ENCODE measurements around the gene CPA5.

DNA sequence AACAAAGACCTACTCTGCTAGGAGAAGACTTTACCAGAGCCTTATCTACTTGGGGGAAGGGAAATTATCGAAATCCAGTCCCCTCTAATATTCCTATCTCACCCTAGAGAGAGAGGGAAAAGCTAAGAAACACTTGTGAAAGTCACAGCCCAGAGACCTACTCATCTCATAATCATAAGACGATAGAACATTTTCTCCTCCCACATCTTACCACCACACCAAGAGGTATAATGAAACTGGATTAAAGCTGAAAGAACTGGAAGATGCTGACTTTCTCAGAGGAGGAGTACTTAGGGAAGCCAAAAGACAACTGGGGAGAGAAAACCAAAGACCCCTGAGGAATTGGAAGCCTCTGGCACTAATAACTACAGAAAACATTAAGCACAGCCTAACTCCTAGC is 10.8 kb upstream of the CPA5 start:
- TF ChIP-seq, protein P1, sequence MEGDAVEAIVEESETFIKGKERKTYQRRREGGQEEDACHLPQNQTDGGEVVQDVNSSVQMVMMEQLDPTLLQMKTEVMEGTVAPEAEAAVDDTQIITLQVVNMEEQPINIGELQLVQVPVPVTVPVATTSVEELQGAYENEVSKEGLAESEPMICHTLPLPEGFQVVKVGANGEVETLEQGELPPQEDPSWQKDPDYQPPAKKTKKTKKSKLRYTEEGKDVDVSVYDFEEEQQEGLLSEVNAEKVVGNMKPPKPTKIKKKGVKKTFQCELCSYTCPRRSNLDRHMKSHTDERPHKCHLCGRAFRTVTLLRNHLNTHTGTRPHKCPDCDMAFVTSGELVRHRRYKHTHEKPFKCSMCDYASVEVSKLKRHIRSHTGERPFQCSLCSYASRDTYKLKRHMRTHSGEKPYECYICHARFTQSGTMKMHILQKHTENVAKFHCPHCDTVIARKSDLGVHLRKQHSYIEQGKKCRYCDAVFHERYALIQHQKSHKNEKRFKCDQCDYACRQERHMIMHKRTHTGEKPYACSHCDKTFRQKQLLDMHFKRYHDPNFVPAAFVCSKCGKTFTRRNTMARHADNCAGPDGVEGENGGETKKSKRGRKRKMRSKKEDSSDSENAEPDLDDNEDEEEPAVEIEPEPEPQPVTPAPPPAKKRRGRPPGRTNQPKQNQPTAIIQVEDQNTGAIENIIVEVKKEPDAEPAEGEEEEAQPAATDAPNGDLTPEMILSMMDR (IDR thresholded peaks at IDR 0.05) = no peak
- TF ChIP-seq POLR2A (IDR thresholded peaks at IDR 0.05) = no peak
- TF ChIP-seq EP300 (IDR thresholded peaks at IDR 0.05) = no peak

Data from tibial nerve (tissue), 4 donors.